ENCODE measurements around the gene ABCA3.

Gene ABCA3

DNA sequence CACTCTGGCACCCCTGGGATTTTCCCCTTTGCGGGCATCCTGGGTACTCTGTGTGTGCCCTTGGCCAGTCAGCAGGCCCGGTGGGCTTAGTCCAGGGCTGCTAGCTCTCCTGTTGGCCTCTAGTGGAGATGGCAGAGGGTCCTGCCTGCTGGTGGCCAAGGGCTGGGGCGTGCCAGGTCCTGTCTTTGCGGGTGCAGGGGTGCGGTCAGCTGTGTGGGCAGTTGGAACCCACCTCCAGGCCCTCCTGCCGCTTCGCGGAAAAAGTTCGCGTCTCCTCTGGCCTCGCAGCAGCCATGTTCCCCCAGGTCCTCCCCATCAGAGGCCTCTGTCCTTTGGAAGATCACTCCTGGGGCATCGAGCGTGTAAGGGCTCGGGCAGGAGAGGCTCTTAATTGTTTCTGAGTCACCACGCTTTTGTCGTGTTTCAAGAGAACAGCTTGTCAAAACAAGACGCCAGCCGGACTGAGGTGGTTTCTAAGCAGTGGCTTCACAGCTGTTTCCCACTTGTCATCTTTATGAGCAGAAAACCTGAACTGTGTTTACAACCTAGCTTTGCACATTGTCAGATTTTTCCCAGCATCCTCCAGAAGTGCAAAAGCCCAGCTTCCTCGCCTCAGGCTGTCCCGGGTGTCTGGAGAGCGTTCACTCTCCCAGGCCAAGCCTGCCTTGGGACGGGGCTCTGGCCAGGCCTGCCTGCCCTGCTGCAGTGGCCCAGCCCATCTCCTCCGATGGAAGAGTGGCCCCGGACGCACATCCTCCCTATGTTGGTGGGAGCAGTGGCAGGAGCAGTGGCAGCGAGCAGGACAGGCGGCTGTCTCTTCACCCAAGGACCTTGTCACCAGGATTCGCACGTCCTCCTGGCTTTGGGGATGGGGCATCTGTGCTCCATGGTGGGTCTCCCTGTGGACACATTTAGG is 109.3 kb downstream of the ABCA3 start:
- TF ChIP-seq, protein P1, sequence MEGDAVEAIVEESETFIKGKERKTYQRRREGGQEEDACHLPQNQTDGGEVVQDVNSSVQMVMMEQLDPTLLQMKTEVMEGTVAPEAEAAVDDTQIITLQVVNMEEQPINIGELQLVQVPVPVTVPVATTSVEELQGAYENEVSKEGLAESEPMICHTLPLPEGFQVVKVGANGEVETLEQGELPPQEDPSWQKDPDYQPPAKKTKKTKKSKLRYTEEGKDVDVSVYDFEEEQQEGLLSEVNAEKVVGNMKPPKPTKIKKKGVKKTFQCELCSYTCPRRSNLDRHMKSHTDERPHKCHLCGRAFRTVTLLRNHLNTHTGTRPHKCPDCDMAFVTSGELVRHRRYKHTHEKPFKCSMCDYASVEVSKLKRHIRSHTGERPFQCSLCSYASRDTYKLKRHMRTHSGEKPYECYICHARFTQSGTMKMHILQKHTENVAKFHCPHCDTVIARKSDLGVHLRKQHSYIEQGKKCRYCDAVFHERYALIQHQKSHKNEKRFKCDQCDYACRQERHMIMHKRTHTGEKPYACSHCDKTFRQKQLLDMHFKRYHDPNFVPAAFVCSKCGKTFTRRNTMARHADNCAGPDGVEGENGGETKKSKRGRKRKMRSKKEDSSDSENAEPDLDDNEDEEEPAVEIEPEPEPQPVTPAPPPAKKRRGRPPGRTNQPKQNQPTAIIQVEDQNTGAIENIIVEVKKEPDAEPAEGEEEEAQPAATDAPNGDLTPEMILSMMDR (IDR thresholded peaks at IDR 0.05; ENCODE audit: low read depth, low read length): no peak
- no peak overlapping the region for H3K4me3 ChIP-seq (ENCODE audit: low read depth, low read length)

DNA sequence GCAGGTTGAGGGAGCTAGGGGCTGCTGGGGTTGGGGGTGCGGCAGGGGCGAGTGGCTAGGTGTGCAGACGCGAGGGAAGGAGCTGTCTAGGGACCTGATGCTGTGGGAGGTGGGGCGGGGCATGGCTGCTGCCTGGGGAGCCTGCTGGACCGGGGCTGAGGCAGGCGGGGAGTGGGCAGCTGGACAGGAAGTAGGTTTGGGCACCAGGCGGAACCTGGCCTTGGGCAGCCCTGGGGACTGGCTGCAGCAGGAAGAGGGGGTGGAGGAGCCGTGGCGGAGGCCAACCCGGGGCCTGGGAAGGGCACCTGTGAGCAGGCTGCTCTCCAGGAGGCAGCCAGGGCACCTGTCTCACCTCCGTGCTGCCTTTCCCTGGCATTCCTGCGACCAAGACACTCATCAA is 110.2 kb downstream of the ABCA3 start:
- no peak overlapping the region for H3K4me3 ChIP-seq (ENCODE audit: low read depth, low read length)
- TF ChIP-seq, protein P1 (IDR thresholded peaks at IDR 0.05; ENCODE audit: low read depth, low read length): no peak

DNA sequence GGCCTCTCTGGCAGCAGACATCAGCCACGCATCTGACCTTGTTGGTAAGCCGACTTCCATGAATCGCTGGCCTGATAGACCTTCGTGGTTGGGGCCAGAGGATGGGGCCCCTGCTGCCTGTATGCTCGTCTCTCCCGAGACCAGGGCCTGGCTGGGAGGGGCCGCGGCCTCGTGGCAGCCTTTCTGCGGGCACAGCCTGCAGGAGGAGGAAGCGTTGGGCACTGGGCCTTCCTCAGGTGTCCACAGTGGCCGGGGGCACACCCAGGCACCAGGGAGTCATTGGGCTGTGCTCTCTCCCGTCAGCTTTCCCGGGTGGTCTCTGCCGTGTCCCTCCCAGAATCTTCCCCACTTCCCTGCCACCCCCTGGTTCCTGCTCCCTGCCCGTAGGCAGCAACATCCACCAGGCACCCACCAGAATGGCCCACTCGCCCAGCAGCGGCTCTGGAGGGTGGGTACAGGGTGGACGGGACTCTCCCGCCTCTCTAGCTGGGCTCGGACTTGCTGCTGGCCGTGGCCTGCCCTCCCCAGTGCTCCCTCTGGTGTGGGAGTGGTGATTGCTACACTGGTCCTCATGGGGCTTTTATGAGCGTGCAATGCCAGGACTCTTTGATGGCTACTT is 110.8 kb downstream of the ABCA3 start:
- TF ChIP-seq, protein P1 (IDR thresholded peaks at IDR 0.05; ENCODE audit: low read depth, low read length): no peak
- no peak overlapping the region for H3K4me3 ChIP-seq (ENCODE audit: low read depth, low read length)

DNA sequence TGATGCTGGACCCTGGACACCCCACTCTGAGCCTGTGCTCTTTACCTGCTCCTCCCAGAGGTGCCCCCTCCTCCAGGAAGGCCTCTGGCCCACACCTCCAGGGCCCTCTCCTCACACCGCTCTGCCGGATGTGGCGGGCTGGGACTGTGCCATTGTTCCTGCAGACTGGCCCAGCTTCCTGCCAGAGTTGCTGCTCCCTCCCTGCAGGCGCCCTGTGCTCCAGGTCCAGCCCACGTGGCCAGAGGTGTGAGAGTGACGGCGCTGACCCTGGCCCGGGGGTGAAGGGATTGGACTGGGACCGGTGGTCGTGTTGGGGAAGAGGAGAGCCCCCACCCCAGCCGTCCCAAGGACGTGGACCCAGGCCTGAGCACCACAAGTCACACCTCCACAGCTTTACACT is 111.4 kb downstream of the ABCA3 start:
- TF ChIP-seq, protein P1 (IDR thresholded peaks at IDR 0.05; ENCODE audit: low read depth, low read length): no peak
- no peak overlapping the region for H3K4me3 ChIP-seq (ENCODE audit: low read depth, low read length)

DNA sequence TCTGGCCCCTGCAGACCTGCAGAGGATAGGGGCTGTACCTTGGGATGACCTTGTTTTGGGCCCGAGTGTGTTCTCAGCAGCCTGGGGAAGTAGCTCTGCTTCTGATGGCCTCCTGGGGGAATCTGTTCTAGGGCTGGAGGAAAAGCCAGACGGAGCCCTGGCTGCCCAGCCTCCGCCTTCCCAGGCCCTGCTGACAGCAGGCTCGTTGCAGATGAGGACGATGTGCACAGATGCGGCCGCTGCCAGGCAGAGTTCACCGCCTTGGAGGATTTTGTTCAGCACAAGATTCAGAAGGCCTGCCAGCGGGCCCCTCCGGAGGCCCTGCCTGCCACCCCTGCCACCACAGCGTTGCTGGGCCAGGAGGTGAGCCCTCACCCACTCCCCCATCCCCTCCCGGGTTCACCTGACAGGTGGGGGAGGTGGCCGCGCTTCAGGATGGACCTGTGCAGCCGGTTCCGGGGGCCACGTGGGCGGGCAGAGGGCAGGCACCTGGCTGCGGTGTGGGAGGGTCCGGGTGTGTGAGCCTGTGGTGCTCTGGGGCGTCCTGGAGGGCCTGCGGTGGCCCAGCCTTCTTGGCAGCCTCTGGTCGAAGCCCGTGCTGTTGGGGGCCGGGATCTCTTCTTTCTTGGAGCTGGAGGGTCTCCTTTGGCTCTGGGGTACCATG is 112.2 kb downstream of the ABCA3 start:
- TF ChIP-seq, protein P1 (IDR thresholded peaks at IDR 0.05; ENCODE audit: low read depth, low read length): no peak
- no peak overlapping the region for H3K4me3 ChIP-seq (ENCODE audit: low read depth, low read length)

DNA sequence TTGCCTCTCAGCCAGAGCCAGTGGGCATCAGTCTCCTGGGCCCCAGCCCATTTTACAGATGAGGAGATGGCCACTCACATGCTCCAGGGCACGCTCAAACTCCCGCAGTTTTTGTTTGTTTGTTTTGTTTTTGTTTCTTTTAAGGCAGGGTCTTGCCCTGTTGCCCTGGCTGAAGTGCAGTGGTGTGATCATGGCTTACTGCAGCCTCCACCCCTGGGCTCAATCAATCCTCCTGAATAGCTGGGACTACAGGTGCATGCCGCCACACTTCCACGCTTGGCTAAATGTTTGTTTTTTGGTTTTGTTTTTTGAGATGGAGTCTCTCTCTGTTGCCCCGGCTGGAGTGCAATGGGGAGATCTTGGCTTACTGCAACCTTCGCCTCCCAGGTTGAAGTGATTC is 113.6 kb downstream of the ABCA3 start:
- TF ChIP-seq, protein P1 (IDR thresholded peaks at IDR 0.05; ENCODE audit: low read depth, low read length): no peak
- H3K4me3 ChIP-seq (ENCODE audit: low read depth, low read length): no peak overlapping the region

All from WI38 (cell line).